ENCODE measurements around the gene TENM4. TPM values are rescaled to one million over a fixed set of nuclear protein-coding genes. Genes with fewer than 3 reads are reported as not detected.

Gene TENM4
- total and polyA plus RNA-seq, 4 donors: 0.02 to 0.33 (median 0.14) TPM

DNA sequence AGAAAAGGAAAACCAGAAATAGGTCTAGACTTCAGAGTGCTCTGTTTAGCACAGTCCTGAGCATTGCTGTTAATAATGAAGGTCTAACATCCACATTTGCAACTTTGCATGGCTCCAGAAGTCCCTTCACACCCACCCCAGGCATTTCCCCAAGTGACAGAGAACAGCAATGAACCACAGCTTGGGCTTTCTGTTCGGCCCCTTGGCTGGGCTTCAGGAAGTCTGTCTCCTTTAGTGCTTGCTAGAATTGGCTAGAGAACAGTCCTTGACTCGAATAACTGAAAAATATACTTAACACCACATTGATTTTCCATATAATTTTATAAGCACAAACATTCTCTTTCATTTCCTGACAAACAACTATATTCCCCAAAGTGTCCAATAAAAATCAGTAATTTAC lies 29.3 kb upstream of the TENM4 start:
- Histone ChIP-seq H3K36me3 (ENCODE audit: control insufficient read depth in 4 of 4, insufficient read depth in 3 of 4, low read depth in 1 of 4, low read length in 3 of 4) (no peaks in the 10 kb centered on the region), H3K4me1 (ENCODE audit: control insufficient read depth in 4 of 4, insufficient read depth in 4 of 4, low read length in 3 of 4) (no peaks in the 10 kb centered on the region), H3K9me3 (ENCODE audit: control insufficient read depth in 4 of 4, low read length in 3 of 4) (no peaks in the 10 kb centered on the region), H3K4me3 (ENCODE audit: low read depth in 1 of 3, low read length in 3 of 3) (no peak overlapping the region), H3K9ac (ENCODE audit: low read depth in 1 of 2, low read length in 2 of 2) (no peak overlapping the region), H3K27me3 (ENCODE audit: control insufficient read depth in 4 of 4, insufficient read depth in 4 of 4, low read length in 3 of 4) (no peaks in the 10 kb centered on the region), H3K27ac (ENCODE audit: low read depth in 1 of 2, low read length in 2 of 2) (no peak overlapping the region)
- no peak for DNase-seq (ENCODE audit: low spot score)
- TF ChIP-seq JUND (IDR thresholded peaks at IDR 0.05) (no peak), FOXA2 (IDR thresholded peaks at IDR 0.05) (no peak), YY1 (IDR thresholded peaks at IDR 0.05) (no peak), HNF4A (conservative IDR thresholded peaks at IDR 0.05) (no peak)
- 60% methylated on average over 2 of the region's 2 CpGs for WGBS

GRCh38 chr11:79467761-79468160 lies 26.9 kb upstream of the TENM4 start:
- Histone ChIP-seq H3K27me3 (ENCODE audit: control insufficient read depth in 4 of 4, insufficient read depth in 4 of 4, low read length in 3 of 4) (peaks cover 0 to 7% (median 0%) of the 10 kb centered on the region in 4 donors), H3K4me1 (ENCODE audit: control insufficient read depth in 4 of 4, insufficient read depth in 4 of 4, low read length in 3 of 4) (no peaks in the 10 kb centered on the region), H3K4me3 (ENCODE audit: low read depth in 1 of 3, low read length in 3 of 3) (no peak overlapping the region), H3K9me3 (ENCODE audit: control insufficient read depth in 4 of 4, low read length in 3 of 4) (no peaks in the 10 kb centered on the region), H3K36me3 (ENCODE audit: control insufficient read depth in 4 of 4, insufficient read depth in 3 of 4, low read depth in 1 of 4, low read length in 3 of 4) (no peaks in the 10 kb centered on the region), H3K27ac (ENCODE audit: low read depth in 1 of 2, low read length in 2 of 2) (no peak overlapping the region), H3K9ac (ENCODE audit: low read depth in 1 of 2, low read length in 2 of 2) (no peak overlapping the region)
- TF ChIP-seq MAX (IDR thresholded peaks at IDR 0.05) (no peak), CTCF (IDR thresholded peaks at IDR 0.05; ENCODE audit: low read depth, low read length, missing input control) (no peak), YY1 (IDR thresholded peaks at IDR 0.05) (no peak), GABPA (IDR thresholded peaks at IDR 0.05 in 1 of 2, conservative IDR thresholded peaks at IDR 0.05 in 1 of 2) (no peak), HNF4G (IDR thresholded peaks at IDR 0.05) (no peak), REST (IDR thresholded peaks at IDR 0.05) (no peak), RXRA (IDR thresholded peaks at IDR 0.05) (no peak), TAF1 (conservative IDR thresholded peaks at IDR 0.05) (no peak)
- no peak for DNase-seq (ENCODE audit: low spot score)
- 70% methylated on average over 2 of the region's 2 CpGs for WGBS

DNA sequence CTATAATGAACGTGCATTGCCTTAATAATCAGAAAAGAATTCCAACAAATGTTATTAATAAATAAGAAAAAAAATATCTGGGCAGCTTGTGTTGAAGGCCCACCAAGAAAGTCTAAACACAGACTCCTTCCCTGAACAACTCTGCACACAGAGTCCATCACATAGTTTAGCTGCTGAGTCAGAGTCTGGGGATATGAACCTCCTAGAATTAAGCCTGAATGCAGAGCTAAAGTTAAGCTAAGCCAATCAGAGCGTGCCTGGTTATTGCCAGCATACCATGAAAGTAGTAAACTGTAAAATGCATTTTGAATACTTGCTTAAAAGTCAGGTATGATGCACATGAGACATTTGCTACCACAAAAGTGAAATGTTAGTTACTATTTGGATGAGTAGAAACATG lies 25.6 kb upstream of the TENM4 start:
- no peak for TF ChIP-seq JUND (IDR thresholded peaks at IDR 0.05)
- TF ChIP-seq EGR1 (IDR thresholded peaks at IDR 0.05; ENCODE audit: low read depth in 2 of 2): no peak
- TF ChIP-seq FOXA1 (IDR thresholded peaks at IDR 0.05): no peak
- TF ChIP-seq HNF4G (IDR thresholded peaks at IDR 0.05): no peak
- no peak for TF ChIP-seq REST (IDR thresholded peaks at IDR 0.05)
- TF ChIP-seq RXRA (IDR thresholded peaks at IDR 0.05): no peak
- TF ChIP-seq NR2F2 (IDR thresholded peaks at IDR 0.05): no peak
- no peak for TF ChIP-seq CTCF (IDR thresholded peaks at IDR 0.05; ENCODE audit: low read depth, low read length, missing input control)
- TF ChIP-seq HNF4A (conservative IDR thresholded peaks at IDR 0.05): no peak
- 63% methylated on average over 2 of the region's 2 CpGs for WGBS
- H3K9me3 ChIP-seq (ENCODE audit: control insufficient read depth in 4 of 4, low read length in 3 of 4): no peaks in the 10 kb centered on the region
- no peak overlapping the region for H3K4me3 ChIP-seq (ENCODE audit: low read depth in 1 of 3, low read length in 3 of 3)
- no peak overlapping the region for H3K9ac ChIP-seq (ENCODE audit: low read depth in 1 of 2, low read length in 2 of 2)
- peaks cover 0 to 7% (median 0%) of the 10 kb centered on the region in 4 donors for H3K27me3 ChIP-seq (ENCODE audit: control insufficient read depth in 4 of 4, insufficient read depth in 4 of 4, low read length in 3 of 4)
- no peak for DNase-seq (ENCODE audit: low spot score)
- no peak overlapping the region for H3K27ac ChIP-seq (ENCODE audit: low read depth in 1 of 2, low read length in 2 of 2)
- no peaks in the 10 kb centered on the region for H3K36me3 ChIP-seq (ENCODE audit: control insufficient read depth in 4 of 4, insufficient read depth in 3 of 4, low read depth in 1 of 4, low read length in 3 of 4)
- H3K4me1 ChIP-seq (ENCODE audit: control insufficient read depth in 4 of 4, insufficient read depth in 4 of 4, low read length in 3 of 4): no peaks in the 10 kb centered on the region
